K562 (cell line): ENCODE data around the gene PLA2G4F. TPM values are rescaled to one million over a fixed set of nuclear protein-coding genes. Genes with fewer than 3 reads are reported as not detected.

Source experiments
- polyA plus RNA-seq, 8 experiments: library from polyadenylated mRNA; depleted of rRNA in 4 of 8; stranded (reverse) in 5 of 8; unstranded in 3 of 8; fragments of >200 nt; fragmentation: Nextera tagmentation in 2 of 8; fragmentation: Illumina TruSeq in 1 of 8; extraction: Ambion mirVana in 2 of 8; extraction: Trizol in 1 of 8; gene quantifications; 2 replicates each; pipeline versions ENCODE4 v1.2.1 to v1.2.3, GENCODE V29; 2011 to 2014; ENCODE audit warnings: inconsistent platforms in 1 of 8, missing spikeins in 1 of 8
- total RNA-seq, 7 experiments: library from RNA; depleted of rRNA in 6 of 7; stranded (reverse); fragments of >200 nt in 6 of 7; fragmentation: Illumina TruSeq in 2 of 7; extraction: Trizol in 2 of 7; gene quantifications; 2 replicates each; pipeline versions ENCODE4 v1.2.1 to v1.2.3, GENCODE V29; 2011 to 2021; ENCODE audit warnings: low replicate concordance in 1 of 7
- TF ChIP-seq, protein P1 (sequence below): fragments of 450-650 bp; IDR thresholded peaks from 2 replicates; pipeline ENCODE4 v1.6.1; 2016; ENCODE audit warnings: mild to moderate bottlenecking, moderate library complexity
- TF ChIP-seq, protein P2 (sequence below): IDR thresholded peaks from 3 replicates; pipeline ENCODE4 v1.6.1; 2011; ENCODE audit warnings: borderline replicate concordance, mild to moderate bottlenecking; ENCODE audit not compliant: insufficient read length, insufficient read depth

The PLA2G4F gene
- total and polyA plus RNA-seq, 9 of the 15 experiments (the other 6 are each of a cell fraction or from before 2014, with no cell fraction given) = 0.02 TPM; not detected in 8

DNA sequence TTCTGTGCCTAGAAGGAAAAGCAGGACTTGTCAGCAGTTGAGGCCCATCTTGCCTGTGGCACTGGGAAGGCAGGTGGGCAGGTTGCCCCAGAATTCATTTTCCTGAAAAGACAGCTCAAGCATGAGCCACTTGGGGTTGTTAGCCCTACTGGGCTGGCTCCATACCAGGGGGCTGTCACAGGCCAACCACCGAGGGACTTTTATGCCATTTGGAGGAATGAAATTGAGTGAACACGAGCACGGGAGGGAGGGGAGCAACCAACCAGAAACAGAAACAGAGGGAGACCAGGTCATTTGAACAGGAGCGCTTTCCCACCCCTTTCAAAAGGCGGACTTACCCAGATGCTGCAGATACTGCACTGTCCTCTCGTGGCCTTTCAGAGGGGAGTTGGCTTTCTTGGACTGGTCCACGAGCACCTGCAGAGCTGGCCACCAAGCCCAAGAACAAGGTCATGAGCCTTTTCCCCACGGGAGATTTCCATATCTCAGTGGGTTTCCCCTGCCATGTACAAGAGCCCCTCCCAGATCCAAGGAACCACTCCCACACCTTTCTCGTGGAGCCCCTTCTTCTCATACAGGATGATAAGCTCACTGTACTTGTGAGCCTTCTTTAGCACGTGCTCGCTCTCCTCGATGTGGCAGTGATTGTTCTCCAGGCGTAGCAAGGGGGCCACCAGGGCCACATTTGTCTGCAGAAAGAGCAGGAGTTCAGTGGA, 9.9 kb upstream of the PLA2G4F start (continued):
- TF ChIP-seq, protein P1, sequence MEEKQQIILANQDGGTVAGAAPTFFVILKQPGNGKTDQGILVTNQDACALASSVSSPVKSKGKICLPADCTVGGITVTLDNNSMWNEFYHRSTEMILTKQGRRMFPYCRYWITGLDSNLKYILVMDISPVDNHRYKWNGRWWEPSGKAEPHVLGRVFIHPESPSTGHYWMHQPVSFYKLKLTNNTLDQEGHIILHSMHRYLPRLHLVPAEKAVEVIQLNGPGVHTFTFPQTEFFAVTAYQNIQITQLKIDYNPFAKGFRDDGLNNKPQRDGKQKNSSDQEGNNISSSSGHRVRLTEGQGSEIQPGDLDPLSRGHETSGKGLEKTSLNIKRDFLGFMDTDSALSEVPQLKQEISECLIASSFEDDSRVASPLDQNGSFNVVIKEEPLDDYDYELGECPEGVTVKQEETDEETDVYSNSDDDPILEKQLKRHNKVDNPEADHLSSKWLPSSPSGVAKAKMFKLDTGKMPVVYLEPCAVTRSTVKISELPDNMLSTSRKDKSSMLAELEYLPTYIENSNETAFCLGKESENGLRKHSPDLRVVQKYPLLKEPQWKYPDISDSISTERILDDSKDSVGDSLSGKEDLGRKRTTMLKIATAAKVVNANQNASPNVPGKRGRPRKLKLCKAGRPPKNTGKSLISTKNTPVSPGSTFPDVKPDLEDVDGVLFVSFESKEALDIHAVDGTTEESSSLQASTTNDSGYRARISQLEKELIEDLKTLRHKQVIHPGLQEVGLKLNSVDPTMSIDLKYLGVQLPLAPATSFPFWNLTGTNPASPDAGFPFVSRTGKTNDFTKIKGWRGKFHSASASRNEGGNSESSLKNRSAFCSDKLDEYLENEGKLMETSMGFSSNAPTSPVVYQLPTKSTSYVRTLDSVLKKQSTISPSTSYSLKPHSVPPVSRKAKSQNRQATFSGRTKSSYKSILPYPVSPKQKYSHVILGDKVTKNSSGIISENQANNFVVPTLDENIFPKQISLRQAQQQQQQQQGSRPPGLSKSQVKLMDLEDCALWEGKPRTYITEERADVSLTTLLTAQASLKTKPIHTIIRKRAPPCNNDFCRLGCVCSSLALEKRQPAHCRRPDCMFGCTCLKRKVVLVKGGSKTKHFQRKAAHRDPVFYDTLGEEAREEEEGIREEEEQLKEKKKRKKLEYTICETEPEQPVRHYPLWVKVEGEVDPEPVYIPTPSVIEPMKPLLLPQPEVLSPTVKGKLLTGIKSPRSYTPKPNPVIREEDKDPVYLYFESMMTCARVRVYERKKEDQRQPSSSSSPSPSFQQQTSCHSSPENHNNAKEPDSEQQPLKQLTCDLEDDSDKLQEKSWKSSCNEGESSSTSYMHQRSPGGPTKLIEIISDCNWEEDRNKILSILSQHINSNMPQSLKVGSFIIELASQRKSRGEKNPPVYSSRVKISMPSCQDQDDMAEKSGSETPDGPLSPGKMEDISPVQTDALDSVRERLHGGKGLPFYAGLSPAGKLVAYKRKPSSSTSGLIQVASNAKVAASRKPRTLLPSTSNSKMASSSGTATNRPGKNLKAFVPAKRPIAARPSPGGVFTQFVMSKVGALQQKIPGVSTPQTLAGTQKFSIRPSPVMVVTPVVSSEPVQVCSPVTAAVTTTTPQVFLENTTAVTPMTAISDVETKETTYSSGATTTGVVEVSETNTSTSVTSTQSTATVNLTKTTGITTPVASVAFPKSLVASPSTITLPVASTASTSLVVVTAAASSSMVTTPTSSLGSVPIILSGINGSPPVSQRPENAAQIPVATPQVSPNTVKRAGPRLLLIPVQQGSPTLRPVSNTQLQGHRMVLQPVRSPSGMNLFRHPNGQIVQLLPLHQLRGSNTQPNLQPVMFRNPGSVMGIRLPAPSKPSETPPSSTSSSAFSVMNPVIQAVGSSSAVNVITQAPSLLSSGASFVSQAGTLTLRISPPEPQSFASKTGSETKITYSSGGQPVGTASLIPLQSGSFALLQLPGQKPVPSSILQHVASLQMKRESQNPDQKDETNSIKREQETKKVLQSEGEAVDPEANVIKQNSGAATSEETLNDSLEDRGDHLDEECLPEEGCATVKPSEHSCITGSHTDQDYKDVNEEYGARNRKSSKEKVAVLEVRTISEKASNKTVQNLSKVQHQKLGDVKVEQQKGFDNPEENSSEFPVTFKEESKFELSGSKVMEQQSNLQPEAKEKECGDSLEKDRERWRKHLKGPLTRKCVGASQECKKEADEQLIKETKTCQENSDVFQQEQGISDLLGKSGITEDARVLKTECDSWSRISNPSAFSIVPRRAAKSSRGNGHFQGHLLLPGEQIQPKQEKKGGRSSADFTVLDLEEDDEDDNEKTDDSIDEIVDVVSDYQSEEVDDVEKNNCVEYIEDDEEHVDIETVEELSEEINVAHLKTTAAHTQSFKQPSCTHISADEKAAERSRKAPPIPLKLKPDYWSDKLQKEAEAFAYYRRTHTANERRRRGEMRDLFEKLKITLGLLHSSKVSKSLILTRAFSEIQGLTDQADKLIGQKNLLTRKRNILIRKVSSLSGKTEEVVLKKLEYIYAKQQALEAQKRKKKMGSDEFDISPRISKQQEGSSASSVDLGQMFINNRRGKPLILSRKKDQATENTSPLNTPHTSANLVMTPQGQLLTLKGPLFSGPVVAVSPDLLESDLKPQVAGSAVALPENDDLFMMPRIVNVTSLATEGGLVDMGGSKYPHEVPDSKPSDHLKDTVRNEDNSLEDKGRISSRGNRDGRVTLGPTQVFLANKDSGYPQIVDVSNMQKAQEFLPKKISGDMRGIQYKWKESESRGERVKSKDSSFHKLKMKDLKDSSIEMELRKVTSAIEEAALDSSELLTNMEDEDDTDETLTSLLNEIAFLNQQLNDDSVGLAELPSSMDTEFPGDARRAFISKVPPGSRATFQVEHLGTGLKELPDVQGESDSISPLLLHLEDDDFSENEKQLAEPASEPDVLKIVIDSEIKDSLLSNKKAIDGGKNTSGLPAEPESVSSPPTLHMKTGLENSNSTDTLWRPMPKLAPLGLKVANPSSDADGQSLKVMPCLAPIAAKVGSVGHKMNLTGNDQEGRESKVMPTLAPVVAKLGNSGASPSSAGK = no peak
- TF ChIP-seq, protein P2, sequence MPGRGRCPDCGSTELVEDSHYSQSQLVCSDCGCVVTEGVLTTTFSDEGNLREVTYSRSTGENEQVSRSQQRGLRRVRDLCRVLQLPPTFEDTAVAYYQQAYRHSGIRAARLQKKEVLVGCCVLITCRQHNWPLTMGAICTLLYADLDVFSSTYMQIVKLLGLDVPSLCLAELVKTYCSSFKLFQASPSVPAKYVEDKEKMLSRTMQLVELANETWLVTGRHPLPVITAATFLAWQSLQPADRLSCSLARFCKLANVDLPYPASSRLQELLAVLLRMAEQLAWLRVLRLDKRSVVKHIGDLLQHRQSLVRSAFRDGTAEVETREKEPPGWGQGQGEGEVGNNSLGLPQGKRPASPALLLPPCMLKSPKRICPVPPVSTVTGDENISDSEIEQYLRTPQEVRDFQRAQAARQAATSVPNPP = no peak
